Bronchus fibroblast of lung (primary cell): ENCODE results near the gene ATMIN. TPM values are rescaled to one million over a fixed set of nuclear protein-coding genes. Genes with fewer than 3 reads are reported as not detected.

Experiments
- total RNA-seq: library from RNA; depleted of rRNA; stranded (reverse); fragments of >200 nt; gene quantifications from 2 replicates; pipeline ENCODE4 v1.2.3, GENCODE V29; 2015

ATMIN gene, protein sequence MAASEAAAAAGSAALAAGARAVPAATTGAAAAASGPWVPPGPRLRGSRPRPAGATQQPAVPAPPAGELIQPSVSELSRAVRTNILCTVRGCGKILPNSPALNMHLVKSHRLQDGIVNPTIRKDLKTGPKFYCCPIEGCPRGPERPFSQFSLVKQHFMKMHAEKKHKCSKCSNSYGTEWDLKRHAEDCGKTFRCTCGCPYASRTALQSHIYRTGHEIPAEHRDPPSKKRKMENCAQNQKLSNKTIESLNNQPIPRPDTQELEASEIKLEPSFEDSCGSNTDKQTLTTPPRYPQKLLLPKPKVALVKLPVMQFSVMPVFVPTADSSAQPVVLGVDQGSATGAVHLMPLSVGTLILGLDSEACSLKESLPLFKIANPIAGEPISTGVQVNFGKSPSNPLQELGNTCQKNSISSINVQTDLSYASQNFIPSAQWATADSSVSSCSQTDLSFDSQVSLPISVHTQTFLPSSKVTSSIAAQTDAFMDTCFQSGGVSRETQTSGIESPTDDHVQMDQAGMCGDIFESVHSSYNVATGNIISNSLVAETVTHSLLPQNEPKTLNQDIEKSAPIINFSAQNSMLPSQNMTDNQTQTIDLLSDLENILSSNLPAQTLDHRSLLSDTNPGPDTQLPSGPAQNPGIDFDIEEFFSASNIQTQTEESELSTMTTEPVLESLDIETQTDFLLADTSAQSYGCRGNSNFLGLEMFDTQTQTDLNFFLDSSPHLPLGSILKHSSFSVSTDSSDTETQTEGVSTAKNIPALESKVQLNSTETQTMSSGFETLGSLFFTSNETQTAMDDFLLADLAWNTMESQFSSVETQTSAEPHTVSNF
- 18.7 and 21.4 TPM in 2 replicates for total RNA-seq

GRCh38 chr16:81035398-81035974, at the start of gene ATMIN:
Gene ATMIN, plus strand, starts transcription at chr16:81035842. Its CDS starts 29 bp downstream, at chr16:81035871.

DNA sequence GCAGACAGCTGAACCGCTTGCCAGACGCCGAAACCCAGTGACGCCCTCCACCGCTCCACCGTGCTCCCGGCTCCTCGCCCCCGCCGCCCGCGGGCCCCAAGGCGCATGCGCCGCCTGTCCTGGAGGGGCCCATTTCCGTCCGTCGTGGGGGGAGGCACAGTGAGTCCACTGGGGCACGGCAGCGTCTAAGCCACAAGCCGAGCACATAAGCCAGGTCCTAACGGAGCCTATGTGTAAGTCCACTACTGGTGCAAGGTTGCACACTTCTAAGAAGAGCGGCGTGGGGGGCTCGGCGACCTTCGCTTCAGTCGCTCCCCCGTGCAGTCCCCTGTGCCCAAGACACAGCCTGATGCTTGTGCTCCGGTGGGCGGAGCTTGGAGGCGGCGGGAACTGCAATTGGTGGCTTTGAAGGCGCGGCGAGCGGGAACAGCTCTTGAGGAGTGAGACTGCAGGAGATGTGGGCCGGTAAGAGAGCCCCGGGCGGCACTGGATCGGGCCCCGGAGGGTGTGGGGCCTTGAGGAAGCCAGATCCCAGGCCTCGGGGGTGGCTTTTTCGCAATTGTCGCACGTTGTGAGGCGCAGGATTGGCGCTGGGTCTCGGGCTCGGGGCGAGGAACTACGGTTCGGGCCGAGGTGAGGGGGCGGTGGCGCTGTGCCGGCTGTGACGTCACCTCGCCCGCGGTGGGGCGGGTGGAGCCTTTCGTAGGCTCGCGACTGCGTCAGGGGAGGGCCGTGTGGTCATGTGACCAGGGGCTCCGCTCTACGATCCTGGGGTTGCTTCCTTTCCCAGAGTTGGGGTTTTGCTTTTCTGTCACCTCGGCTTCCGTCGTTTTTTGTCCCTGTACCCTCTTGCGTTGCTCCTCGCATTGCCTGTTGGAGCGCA, 28.6 kb upstream of the ATMIN start, which contains the start of the genes CENPN and CMC2:
Gene CENPN, plus strand, starts transcription at position 402 of the 883 bp plus-strand sequence. CDS start 4,726 bp downstream, outside the sequence.
Gene CMC2, minus strand, starts transcription at position 73 of the 883 bp plus-strand sequence. CDS start 9,491 bp downstream, outside the sequence.

DNA sequence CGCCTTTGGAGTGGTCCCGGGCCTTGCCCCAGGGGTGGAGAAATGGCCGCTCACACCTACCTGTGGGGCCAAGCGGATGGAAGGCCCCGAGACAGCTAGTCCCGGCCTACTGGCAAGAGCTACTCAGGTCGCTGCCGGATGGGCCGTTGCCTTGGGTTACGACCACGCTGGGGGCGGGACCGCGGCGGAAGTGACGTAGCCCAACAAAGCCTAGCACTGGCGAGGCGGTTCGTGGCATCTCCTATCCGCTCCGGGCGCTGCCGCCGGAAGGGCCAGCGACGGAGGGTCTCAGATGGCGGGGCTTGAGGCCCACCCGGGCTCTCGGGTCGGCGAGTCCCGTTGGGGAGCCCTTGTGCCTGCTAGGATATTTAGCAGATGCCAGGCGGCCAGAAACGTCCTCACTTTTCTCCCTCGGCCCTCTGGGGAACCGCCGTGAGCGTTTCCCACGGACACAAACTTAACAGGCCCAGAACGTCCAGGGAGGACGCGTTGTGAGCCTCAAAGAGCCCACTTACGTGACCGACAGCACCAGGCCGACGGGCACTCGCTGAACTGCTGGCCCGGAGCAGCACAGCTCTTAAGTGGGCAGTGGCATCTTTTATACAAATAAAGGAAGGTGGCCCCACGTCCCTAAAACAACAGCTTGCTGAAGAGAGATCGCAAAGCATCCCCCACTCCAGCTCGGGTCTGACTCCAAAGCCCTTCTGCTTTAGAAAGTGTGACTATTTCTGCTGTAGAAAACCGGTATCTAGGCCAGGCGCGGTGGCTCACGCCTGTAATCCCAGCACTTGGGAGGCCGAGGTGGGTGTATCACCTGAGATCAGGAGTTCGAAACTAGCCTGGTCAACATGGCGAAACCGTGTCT, 41.7 kb downstream of the ATMIN start, which contains the start of gene C16orf46:
Gene C16orf46, minus strand, starts transcription at position 163 of the 865 bp plus-strand sequence. CDS start 13,283 bp downstream, outside the sequence.

GRCh38 chr16:81095953-81096714, 60.5 kb downstream of the ATMIN start, which contains the start of gene GCSH:
Gene GCSH, minus strand, starts transcription at chr16:81096395. Its CDS starts 117 bp downstream, at chr16:81096278.

Other genes with a start within 250 kb of the ATMIN start
- 1.3 and 2.0 TPM in 2 replicates for gene CDYL2, start 231.2 kb upstream of the ATMIN start, total RNA-seq
- 54.3 and 56.2 TPM in 2 replicates for gene CMC2, start 29.0 kb upstream of the ATMIN start, total RNA-seq
- gene CENPN, start 28.6 kb upstream of the ATMIN start, total RNA-seq, result 44.9 and 45.8 TPM in 2 replicates
- 1.6 TPM in 1 of 2 replicates, not detected in the other for gene C16orf46, start 41.4 kb downstream of the ATMIN start, total RNA-seq
- gene GCSH, start 60.6 kb downstream of the ATMIN start, total RNA-seq, result 32.1 and 34.2 TPM in 2 replicates
- not detected in 2 replicates for gene BCO1, start 202.8 kb downstream of the ATMIN start, total RNA-seq